SKM-1 treated with dmso at 0.1 percent for 144 hours (cell line): ENCODE measurements around the gene LDLRAD3.
"Not testable (repeated sequence)": the region's sequence is repeated elsewhere in the genome, so short reads cannot be mapped to it uniquely, and the experiment has no call there.

Experiments used
- DNase-seq: peaks from one replicate; lab custom pipeline; 2025; ENCODE audit not compliant: unreplicated experiment; lab: John Stamatoyannopoulos, UW

Gene LDLRAD3

GRCh38 chr11:36041988-36042611 lies 98.2 kb downstream of the LDLRAD3 start:
- peak; percentile 55 for DNase-seq

- DNase-seq, result no peak
Observed at GRCh38 chr11:36044636-36045035, 100.8 kb downstream of the LDLRAD3 start.

- not testable (repeated sequence) for DNase-seq
Observed at GRCh38 chr11:36045945-36046344, 102.1 kb downstream of the LDLRAD3 start.

GRCh38 chr11:36046932-36047331 lies 103.1 kb downstream of the LDLRAD3 start:
- DNase-seq, result no peak

GRCh38 chr11:36047344-36047743 lies 103.5 kb downstream of the LDLRAD3 start:
- no peak for DNase-seq

GRCh38 chr11:36048496-36049247 lies 104.8 kb downstream of the LDLRAD3 start:
- DNase-seq, result no peak

- no peak for DNase-seq
Observed at GRCh38 chr11:36051235-36052144, 107.6 kb downstream of the LDLRAD3 start.

- DNase-seq, result no peak
Observed at GRCh38 chr11:36053281-36053680, 109.4 kb downstream of the LDLRAD3 start.

GRCh38 chr11:36053862-36054261 lies 110.0 kb downstream of the LDLRAD3 start:
- DNase-seq, result no peak

- no peak for DNase-seq
Observed at GRCh38 chr11:36054628-36055027, 110.8 kb downstream of the LDLRAD3 start.

- no peak for DNase-seq
Observed at GRCh38 chr11:36056160-36056751, 112.4 kb downstream of the LDLRAD3 start.

- DNase-seq, result no peak
Observed at GRCh38 chr11:36057379-36058042, 113.6 kb downstream of the LDLRAD3 start.

GRCh38 chr11:36059660-36060059 lies 115.8 kb downstream of the LDLRAD3 start:
- DNase-seq, result no peak

- peak; percentile 85 for DNase-seq
Observed at GRCh38 chr11:36060926-36061325, 117.1 kb downstream of the LDLRAD3 start.

- no peak for DNase-seq
Observed at GRCh38 chr11:36061471-36061870, 117.6 kb downstream of the LDLRAD3 start.

- DNase-seq, result no peak
Observed at GRCh38 chr11:36062796-36063365, 119.0 kb downstream of the LDLRAD3 start.

GRCh38 chr11:36065436-36065835 lies 121.6 kb downstream of the LDLRAD3 start:
- DNase-seq, result no peak

- no peak for DNase-seq
Observed at GRCh38 chr11:36066891-36067290, 123.0 kb downstream of the LDLRAD3 start.

- no peak for DNase-seq
Observed at GRCh38 chr11:36069576-36070212, 125.8 kb downstream of the LDLRAD3 start.
